LoVo (cell line): ENCODE results near the gene PDZD2.
"Not testable (repeated sequence)": the region's sequence is repeated elsewhere in the genome, so short reads cannot be mapped to it uniquely, and the experiment has no call there.

Source experiments
- DNase-seq: peaks from one replicate; pipeline ENCODE4 v3.0.0-alpha.2; 2016; ENCODE audit warnings: low spot score

The PDZD2 gene

GRCh38 chr5:31975189-31975612, 336.3 kb downstream of the PDZD2 start:
- not testable (repeated sequence) for DNase-seq

DNA sequence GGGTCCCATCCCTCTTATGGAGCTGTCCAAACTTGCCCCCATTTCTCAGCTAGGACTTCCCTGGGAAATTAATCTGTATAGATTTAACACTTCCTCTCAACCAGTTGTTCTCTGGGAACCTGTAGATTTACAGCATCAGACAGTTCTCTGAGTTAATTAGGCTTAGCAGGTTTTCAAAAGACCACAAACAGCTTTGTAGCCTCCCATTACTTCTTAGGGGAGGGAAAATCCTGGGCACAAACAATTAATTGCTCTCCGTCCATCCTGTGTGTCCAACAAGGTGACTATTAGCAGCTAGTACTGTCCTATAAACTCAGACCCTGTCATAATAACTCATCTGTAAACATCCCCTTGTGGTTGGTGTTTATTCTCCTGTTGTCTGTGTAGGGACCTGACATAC, 337.2 kb downstream of the PDZD2 start:
- no peak for DNase-seq

GRCh38 chr5:31981361-31981945, 342.5 kb downstream of the PDZD2 start:
- no peak for DNase-seq

DNA sequence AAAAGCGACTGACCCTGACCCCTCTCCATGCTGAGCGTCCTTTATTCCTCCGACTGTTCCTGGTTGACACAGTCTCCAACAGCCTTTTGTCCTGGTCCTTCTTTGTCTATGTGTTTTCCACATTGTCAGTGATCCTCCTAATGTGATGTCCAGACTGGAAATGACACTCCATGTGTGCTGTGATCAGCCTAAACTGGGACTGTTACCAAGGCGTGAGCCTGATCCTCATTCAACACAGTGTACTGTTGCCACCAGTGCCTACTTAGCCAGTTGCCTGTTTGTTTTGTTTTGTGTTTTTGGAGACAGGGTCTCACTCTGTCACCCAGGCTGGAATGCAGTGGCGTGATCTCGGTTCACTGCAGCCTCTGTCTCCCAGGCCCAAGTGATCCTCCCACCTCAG, 343.1 kb downstream of the PDZD2 start:
- DNase-seq: no peak

DNA sequence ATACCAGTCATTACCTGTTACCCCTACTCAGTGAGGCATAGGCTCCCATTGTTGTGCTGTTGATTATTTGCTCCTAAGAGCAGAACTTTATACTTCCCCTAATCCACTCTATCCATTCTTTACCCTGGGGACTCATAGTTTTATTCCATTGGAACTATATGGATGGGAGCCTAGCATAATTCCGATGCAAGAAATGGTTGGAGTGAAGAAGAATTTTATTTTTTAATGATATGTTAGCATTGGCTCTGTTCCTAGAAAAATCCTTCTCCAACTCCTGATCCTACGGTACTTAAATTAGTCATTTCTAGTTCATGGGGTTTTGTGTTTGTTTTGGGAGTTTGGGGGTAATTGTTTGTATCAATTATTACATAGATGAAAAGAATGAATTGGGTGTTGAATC, 343.7 kb downstream of the PDZD2 start:
- no peak for DNase-seq

- DNase-seq: no peak
Measured at GRCh38 chr5:31983851-31984250, 344.9 kb downstream of the PDZD2 start.

GRCh38 chr5:31984691-31985090, 345.8 kb downstream of the PDZD2 start:
- no peak for DNase-seq

- no peak for DNase-seq
Measured at GRCh38 chr5:31986101-31986500, 347.2 kb downstream of the PDZD2 start.

GRCh38 chr5:31987985-31988710, 349.2 kb downstream of the PDZD2 start:
- peak; percentile 64 for DNase-seq

DNA sequence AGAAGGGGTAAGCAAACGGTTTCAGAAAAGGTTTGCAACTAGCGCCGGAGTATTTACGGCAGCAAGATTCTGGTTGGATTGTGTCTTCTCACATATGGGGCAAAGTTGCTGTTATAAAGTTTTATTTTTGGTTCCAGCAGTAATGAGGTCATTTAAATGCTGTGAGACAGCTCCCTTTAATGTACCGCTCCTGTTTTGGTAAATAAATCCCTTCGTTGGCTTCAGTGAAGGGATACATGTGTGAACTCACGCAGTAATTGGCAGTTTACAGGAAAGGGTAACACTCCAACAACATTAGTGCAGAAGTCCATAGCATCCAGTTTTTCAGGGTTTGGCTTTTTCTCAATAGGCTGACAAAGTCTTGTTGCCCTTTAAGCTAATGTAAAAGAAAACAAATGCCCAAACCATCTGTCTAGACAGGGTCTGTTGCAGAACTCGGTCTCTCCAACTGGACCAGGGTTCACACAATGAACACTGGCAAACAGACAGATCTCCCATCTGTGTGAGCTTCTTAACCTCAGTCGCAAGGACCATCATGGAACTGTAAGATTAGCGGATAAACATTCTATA, 351.2 kb downstream of the PDZD2 start:
- DNase-seq: no peak

- DNase-seq: peak; percentile 24
Measured at GRCh38 chr5:31990701-31991110, 351.8 kb downstream of the PDZD2 start.

GRCh38 chr5:31992377-31992776, 353.4 kb downstream of the PDZD2 start:
- no peak for DNase-seq

GRCh38 chr5:31993165-31993961, 354.4 kb downstream of the PDZD2 start:
- DNase-seq: no peak

GRCh38 chr5:31995006-31995405, 356.1 kb downstream of the PDZD2 start:
- no peak for DNase-seq

DNA sequence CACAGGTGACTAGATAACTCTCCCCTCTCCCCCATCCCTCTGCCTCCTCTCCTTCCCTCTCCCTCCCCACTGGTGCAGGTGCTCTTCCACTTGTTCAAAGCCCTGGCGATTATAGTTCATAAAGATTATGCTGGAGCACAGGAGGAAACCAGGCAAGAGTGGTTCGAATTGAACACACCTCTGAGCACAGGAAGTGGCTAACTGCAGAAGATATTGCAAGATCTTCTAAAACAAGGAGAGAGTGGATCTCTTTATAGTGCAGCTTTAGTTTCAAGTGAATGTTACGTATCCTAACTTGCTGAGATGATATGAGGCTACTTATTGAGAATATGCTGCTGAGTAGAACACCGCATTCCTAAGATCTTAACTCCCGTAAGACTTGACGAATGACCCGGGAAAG, 356.8 kb downstream of the PDZD2 start:
- DNase-seq: no peak

DNA sequence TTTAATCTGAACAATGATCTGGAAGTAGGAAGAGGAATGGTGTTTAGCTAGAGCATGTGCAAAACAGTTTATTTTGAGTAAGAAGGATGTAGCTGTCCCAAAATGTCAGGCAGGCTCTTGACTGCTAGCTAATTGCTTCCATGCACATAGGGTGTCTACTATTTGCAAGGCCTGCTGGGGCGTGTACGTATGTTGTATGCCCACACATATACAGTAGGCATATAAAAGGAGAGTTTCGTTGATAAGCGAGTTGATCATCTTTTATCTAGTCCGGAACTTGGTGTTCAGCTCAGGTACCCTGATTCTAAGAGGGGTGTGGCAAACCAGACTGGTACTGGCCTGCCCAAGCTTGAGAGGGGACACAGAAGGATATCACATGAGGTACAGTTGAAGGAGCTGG, 358.0 kb downstream of the PDZD2 start:
- no peak for DNase-seq

- no peak for DNase-seq
Measured at GRCh38 chr5:31999470-31999869, 360.5 kb downstream of the PDZD2 start.

- DNase-seq: no peak
Measured at GRCh38 chr5:32000731-32001130, 361.8 kb downstream of the PDZD2 start.

DNA sequence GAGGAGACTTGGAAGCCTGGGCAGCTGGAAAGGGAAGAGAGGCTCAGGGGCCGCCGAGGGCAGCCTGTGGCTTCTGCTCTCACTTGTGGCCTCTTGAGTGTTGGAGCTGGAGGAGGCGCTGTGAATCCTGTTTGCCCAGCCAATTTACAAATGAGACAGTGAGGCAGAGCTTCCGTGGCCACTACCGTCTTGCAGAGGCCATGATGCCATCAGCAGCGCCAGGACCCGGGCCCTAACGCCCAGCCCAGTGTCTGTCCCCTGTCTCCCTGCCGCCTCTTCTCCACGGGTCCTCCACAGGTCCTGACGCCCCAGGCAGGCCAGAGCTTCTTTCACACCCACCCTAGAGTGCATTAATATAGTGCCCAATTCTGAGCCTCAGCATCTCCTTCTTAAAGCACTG, 362.4 kb downstream of the PDZD2 start:
- no peak for DNase-seq

DNA sequence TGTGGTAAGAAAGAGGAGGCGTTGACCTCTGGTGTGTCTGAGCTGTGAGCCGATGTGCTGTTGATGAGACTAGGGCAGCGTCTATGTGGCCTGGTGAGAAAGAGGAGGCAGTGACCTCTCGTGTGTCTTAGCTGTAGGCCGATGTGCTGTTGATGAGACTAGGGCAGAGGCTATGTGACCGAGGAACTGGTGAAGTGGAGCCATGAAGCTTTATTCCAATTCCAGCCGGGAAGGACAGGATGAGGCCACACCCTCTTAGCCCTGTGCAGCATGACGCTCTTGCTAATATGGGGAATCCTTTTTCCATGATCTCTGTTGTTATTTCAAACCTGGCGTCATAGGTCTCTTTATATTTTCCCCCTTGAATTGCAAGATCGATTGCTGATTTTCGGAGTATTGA, 362.8 kb downstream of the PDZD2 start:
- no peak for DNase-seq

GRCh38 chr5:32002755-32003154, 363.8 kb downstream of the PDZD2 start:
- no peak for DNase-seq

- no peak for DNase-seq
Measured at GRCh38 chr5:32003981-32004380, 365.1 kb downstream of the PDZD2 start.

DNA sequence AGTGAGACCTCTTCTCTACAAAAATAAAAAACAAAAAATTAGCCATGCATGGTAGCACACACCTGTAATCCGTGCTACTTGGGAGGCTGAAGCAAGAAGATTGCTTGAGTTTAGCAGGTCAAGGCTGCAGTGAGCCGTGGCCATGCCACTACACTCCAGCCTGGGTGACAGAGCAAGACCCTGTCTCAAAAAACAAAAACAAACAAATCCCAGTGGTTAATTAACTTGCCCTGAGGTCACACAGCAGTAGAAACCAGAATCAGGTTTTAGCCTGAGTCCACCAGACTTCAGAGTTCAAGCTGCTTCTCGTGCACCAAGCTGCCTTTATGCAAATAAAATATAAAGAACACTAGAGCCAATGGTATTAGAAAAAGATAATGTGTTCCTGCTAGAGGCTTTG, 365.5 kb downstream of the PDZD2 start:
- DNase-seq: no peak
